Measurements from ENCODE around the gene PRRC2B. TPM values are rescaled to one million over a fixed set of nuclear protein-coding genes. Genes with fewer than 3 reads are reported as not detected.

The PRRC2B gene
- total RNA-seq, 1 donor from 2014 or later: 112 TPM

DNA sequence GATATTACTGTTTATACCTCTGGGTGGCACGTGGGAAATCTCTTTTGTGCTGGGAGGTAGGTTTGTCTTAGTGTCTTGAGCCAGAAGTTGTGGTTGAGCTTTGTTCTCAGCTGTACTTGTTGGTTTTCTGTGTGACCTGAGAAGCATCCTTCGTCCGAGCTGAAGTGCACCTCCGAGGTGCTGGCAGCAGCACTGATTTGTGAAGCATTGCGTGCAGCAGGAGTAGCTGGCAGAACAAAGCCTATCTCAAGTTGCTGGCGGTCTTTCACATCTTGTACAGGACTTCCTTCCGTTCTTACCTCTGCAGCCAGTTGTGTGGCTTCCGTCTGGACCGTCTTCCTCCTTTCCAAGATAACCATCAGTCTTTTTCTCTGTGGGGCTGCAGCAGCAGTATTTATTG is 4.3 kb downstream of the PRRC2B start:
- DNase-seq (ENCODE audit: low read depth): no peak
- no peak overlapping the region for H3K4me3 ChIP-seq (ENCODE audit: low read depth, low read length)
- TF ChIP-seq, protein P1, sequence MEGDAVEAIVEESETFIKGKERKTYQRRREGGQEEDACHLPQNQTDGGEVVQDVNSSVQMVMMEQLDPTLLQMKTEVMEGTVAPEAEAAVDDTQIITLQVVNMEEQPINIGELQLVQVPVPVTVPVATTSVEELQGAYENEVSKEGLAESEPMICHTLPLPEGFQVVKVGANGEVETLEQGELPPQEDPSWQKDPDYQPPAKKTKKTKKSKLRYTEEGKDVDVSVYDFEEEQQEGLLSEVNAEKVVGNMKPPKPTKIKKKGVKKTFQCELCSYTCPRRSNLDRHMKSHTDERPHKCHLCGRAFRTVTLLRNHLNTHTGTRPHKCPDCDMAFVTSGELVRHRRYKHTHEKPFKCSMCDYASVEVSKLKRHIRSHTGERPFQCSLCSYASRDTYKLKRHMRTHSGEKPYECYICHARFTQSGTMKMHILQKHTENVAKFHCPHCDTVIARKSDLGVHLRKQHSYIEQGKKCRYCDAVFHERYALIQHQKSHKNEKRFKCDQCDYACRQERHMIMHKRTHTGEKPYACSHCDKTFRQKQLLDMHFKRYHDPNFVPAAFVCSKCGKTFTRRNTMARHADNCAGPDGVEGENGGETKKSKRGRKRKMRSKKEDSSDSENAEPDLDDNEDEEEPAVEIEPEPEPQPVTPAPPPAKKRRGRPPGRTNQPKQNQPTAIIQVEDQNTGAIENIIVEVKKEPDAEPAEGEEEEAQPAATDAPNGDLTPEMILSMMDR (conservative IDR thresholded peaks at IDR 0.05; ENCODE audit: low read depth, low read length): no peak

DNA sequence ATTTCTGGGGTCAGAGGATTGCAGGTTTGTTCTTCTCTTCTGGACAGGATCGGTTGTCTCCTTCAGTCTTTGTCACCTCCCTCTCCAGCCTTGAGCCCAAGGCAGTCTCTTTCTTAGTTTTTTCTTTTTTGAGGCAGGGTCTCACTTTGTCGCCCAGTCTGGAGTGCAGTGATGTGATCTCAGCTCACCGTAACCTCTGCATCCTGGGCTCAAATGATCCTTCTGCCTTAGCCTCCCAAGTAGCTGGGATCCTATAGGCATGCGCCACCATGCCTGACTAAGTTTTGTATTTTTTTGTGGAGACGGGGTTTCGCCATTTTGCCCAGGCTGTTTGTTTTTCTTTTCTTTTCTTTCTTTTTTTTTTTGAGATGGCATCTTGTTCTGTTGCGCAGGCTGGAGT is 6.1 kb downstream of the PRRC2B start:
- DNase-seq (ENCODE audit: low read depth): no peak
- TF ChIP-seq, protein P1 (conservative IDR thresholded peaks at IDR 0.05; ENCODE audit: low read depth, low read length): no peak
- H3K4me3 ChIP-seq (ENCODE audit: low read depth, low read length): no peak overlapping the region

DNA sequence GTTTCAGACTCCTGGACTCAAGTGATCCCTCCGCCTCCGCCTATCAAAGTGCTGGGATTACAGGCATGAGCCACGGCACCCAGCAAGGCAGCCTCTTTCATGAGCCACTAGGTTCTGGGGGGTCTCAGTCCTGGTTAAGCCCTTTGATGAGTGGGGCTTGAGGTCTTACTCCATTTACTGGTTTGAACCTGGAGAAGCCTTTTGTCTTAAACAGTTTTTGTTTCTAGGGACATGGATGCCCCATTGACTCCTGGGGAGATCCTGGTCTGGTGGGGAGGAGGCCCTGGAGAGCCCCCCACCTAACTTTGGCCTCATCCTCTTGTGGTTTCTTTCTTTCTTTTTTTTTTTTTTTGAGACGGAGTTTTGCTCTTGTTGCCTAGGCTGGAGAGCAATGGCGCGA is 6.7 kb downstream of the PRRC2B start:
- TF ChIP-seq, protein P1 (conservative IDR thresholded peaks at IDR 0.05; ENCODE audit: low read depth, low read length): no peak
- no peak overlapping the region for H3K4me3 ChIP-seq (ENCODE audit: low read depth, low read length)

DNA sequence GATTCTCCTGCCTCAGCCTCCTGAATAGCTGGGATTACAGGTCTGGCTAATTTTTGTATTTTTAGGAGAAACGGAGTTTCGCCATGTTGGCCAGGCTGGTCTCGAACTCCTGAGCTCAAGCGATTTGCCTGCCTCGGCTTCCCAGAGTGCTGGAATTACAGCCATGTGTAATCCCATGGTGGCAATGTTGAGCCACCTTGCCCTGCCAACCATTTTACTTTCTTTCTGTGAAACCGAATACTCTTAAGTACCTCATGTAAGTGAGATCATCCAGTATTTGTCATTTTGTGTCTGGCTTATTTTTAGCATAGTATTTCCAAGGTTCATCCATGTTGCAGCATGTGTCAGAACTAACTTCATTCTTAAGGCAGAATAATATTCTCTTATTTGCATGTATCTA is 8.2 kb downstream of the PRRC2B start:
- TF ChIP-seq, protein P1 (conservative IDR thresholded peaks at IDR 0.05; ENCODE audit: low read depth, low read length): no peak
- no peak for DNase-seq (ENCODE audit: low read depth)
- no peak overlapping the region for H3K4me3 ChIP-seq (ENCODE audit: low read depth, low read length)

More for the DNA sequence above, 6.7 kb downstream of the PRRC2B start:
- no peak for DNase-seq (ENCODE audit: low read depth)

DNA sequence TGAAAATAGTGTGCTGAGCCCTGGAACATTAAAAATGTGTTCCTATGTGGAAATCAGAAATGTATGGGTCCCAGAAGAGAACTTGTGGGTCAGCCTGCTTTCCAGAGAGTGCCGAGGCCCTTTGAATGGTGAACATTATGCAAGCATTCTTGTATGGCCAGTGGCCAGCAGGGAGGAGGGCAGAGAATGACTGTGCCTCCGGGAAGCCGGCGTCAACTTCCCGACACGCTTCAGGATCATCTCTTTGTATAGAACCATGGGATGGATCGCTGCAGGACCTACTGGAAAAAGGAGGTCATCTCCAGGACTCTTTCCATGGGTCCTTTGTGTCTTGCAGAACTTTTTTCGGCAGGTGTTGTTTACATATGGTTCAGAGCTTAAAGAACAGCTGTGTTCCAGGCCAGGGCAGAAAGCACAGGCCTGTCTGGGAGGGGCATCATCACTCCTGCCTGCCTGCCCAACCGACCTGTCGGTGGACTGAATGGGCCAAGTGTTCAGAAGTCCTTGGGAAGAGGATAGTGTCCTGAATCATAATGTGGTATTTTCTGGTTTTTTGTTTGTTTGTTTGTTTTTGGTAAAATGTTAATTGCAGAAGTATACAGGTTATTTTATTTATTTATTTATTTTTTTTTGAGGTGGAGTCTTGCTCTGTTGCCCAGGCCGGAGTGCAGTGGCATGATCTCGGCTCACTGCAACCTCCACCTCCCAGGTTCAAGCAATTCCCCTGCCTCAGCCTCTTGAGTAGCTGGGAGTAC is 9.0 kb downstream of the PRRC2B start:
- H3K4me3 ChIP-seq (ENCODE audit: low read depth, low read length): no peak overlapping the region
- no peak for DNase-seq (ENCODE audit: low read depth)
- TF ChIP-seq, protein P1 (conservative IDR thresholded peaks at IDR 0.05; ENCODE audit: low read depth, low read length): no peak

DNA sequence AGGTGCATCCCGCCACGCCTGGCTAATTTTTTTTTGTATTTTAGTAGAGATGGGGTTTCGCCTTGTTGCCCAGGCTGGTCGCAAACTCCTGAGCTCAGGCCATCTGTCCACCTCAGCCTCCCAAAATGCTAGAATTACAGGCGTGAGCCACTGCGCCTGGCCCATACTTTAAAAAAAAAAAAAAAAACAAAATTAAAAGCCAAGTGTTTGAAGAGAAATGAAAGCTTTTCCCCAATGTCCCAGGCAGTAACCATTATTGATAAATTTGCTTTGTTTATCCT is 9.5 kb downstream of the PRRC2B start:
- DNase-seq (ENCODE audit: low read depth): no peak
- H3K4me3 ChIP-seq (ENCODE audit: low read depth, low read length): no peak overlapping the region
- TF ChIP-seq, protein P1 (conservative IDR thresholded peaks at IDR 0.05; ENCODE audit: low read depth, low read length): no peak

DNA sequence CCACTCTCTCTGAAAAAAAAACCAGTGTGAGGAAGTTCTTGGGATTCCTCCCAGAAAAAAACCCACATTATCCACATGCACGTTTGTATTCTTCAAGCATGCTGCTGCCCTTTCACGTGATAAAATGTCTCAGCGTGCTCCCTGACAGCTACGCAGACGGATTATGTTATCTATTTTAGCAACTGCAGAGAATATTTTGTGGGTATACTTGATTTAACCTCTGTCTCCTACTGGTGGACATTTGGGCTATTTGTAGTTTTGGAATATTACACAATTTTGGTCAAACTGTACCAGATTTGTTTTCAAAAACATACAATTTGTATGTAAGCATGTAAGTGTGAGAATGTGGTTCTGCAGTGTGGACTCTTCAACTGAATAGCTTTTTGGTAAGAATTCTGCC is 10.7 kb downstream of the PRRC2B start:
- H3K4me3 ChIP-seq (ENCODE audit: low read depth, low read length): no peak overlapping the region
- DNase-seq (ENCODE audit: low read depth): no peak
- TF ChIP-seq, protein P1 (conservative IDR thresholded peaks at IDR 0.05; ENCODE audit: low read depth, low read length): no peak

Measured in epithelial cell of proximal tubule (primary cell).